ENCODE measurements around the gene PFAS. TPM values are rescaled to one million over a fixed set of nuclear protein-coding genes. Genes with fewer than 3 reads are reported as not detected.

The PFAS gene
- total RNA-seq, 4 donors from 2014 or later = 10.8 to 28.9 (median 16.0) TPM

DNA sequence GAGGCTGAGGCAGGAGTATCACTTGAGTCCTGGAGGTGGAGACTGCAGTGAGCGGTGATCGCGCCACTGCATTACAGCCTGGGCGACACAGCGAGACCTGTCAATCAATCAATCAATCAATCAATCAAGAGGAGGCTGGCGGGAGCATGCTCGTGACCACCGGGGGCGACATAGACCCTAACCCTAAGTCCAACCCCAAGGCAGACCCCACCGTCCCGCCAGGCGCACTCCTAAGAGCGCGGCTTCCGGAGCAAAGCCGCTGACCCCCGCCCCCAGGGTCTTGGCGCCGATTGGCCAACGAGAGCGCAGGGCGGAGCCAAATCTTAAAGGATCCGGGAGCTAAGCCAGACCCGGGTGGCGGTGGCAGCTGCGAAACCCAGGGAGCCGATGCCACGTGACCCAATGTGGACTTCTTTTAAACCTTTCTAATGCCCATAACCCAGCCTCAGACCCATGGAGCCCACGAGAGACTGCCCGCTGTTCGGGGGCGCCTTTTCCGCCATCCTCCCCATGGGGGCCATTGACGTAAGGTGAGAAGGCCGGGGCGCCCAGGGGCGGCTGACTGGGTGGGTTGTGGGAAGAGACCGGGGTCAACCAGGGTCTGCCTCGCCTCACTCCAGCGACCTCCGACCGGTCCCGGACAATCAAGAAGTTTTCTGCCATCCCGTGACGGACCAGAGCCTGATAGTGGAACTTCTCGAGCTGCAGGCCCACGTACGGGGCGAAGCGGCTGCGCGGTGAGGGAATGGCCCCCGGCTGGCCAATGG, 39.4 kb downstream of the PFAS start, which contains the start of gene RANGRF:
Gene RANGRF, plus strand, starts transcription at position 335 of the 767 bp plus-strand sequence. Its CDS starts 119 bp downstream, at position 454.
- 0% methylated on average over 10 of the region's 53 CpGs; no CpG with 5 or more reads in 1 of the 2 donors for WGBS, 2 donors (ENCODE audit: low coverage in 1 of 2)
- H3K27ac ChIP-seq = peak within 1 kb of the TSS; percentile 75 to 93 (median 91)
- H3K9me3 ChIP-seq = no peaks in the 10 kb centered on the region
- H3K4me3 ChIP-seq = peak within 1 kb of the TSS; percentile 67 to 77
- no peaks in the 10 kb centered on the region for H3K36me3 ChIP-seq
- H3K4me1 ChIP-seq = peaks cover 0 to 26% (median 9%) of the 10 kb centered on the region in 3 donors
- peak; percentile 95 for ATAC-seq
- TF ChIP-seq POLR2A (IDR thresholded peaks at IDR 0.05) (peak; percentile 50 to 72), POLR2AphosphoS5 (IDR thresholded peaks at IDR 0.05) (peak; percentile 86)
- TF ChIP-seq, protein P1, sequence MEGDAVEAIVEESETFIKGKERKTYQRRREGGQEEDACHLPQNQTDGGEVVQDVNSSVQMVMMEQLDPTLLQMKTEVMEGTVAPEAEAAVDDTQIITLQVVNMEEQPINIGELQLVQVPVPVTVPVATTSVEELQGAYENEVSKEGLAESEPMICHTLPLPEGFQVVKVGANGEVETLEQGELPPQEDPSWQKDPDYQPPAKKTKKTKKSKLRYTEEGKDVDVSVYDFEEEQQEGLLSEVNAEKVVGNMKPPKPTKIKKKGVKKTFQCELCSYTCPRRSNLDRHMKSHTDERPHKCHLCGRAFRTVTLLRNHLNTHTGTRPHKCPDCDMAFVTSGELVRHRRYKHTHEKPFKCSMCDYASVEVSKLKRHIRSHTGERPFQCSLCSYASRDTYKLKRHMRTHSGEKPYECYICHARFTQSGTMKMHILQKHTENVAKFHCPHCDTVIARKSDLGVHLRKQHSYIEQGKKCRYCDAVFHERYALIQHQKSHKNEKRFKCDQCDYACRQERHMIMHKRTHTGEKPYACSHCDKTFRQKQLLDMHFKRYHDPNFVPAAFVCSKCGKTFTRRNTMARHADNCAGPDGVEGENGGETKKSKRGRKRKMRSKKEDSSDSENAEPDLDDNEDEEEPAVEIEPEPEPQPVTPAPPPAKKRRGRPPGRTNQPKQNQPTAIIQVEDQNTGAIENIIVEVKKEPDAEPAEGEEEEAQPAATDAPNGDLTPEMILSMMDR (IDR thresholded peaks at IDR 0.05) = no peak
- no peaks in the 10 kb centered on the region for H3K27me3 ChIP-seq

- WGBS, 2 donors (ENCODE audit: low coverage in 1 of 2) = 20% methylated on average over 1 of the region's 17 CpGs; no CpG with 5 or more reads in 1 of the 2 donors
These were observed 40.0 kb downstream of the PFAS start for GRCh38 chr17:8289103-8289397.

GRCh38 chr17:8290043-8290442, 41.0 kb downstream of the PFAS start:
- WGBS, 2 donors (ENCODE audit: low coverage in 1 of 2) = 20% methylated on average over 1 of the region's 3 CpGs; no CpG with 5 or more reads in 1 of the 2 donors
- no peaks in the 10 kb centered on the region for H3K27me3 ChIP-seq
- no peak overlapping the region for H3K4me3 ChIP-seq
- no peak overlapping the region for H3K27ac ChIP-seq
- H3K4me1 ChIP-seq = peaks cover 0 to 37% (median 17%) of the 10 kb centered on the region in 3 donors
- TF ChIP-seq POLR2AphosphoS5 (IDR thresholded peaks at IDR 0.05) (no peak), EP300 (IDR thresholded peaks at IDR 0.05) (no peak), POLR2A (IDR thresholded peaks at IDR 0.05) (no peak)
- TF ChIP-seq, protein P1 (IDR thresholded peaks at IDR 0.05) = no peak
- ATAC-seq = no peak
- no peaks in the 10 kb centered on the region for H3K36me3 ChIP-seq
- H3K9me3 ChIP-seq = no peaks in the 10 kb centered on the region

More at GRCh38 chr17:8289103-8289397, 40.0 kb downstream of the PFAS start:
- no peaks in the 10 kb centered on the region for H3K27me3 ChIP-seq
- peak overlapping the region; percentile 75 to 93 (median 91) for H3K27ac ChIP-seq
- H3K4me1 ChIP-seq = peaks cover 0 to 27% (median 9%) of the 10 kb centered on the region in 3 donors
- ATAC-seq = no peak
- H3K4me3 ChIP-seq = peak overlapping the region; percentile 67 to 77
- TF ChIP-seq POLR2A (IDR thresholded peaks at IDR 0.05) = no peak
- TF ChIP-seq, protein P1 (IDR thresholded peaks at IDR 0.05) = no peak
- TF ChIP-seq POLR2AphosphoS5 (IDR thresholded peaks at IDR 0.05) = no peak
- TF ChIP-seq EP300 (IDR thresholded peaks at IDR 0.05) = no peak
- no peaks in the 10 kb centered on the region for H3K36me3 ChIP-seq
- no peaks in the 10 kb centered on the region for H3K9me3 ChIP-seq

DNA sequence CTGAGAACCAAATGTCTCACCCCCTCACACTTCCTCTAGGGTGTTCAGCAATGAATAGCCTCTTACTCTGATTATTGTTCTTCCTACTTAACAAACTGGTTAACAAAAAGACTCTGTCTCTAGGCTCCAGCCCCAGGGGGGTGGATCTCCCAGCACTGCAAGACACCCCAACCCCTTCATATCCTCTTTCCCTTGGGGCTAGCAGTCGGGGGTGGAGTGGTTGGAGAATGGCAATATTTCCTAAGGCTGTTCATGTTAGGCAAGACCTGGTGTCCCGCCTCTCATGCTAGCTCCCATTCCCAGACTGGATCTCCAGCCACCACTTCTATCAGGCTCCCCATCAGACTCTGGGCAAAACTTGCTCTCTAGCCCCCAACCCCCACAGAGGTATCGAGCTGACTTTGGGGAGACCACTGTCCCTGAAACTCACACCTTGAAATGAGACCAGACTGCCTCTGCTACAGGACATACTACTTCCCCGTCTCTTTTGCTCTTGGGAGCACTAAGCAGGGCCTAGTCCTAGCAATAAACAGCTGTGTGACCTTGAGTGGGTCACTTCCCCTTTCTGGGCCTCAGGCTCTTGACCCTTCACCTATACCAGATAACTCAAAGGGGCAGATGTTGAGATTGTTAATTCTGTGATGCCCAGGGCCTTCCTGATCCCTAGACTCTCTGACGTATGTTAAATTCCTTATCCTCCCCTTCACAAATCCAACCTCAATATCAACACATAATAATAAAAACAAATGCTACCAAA, 43.7 kb downstream of the PFAS start:
- Histone ChIP-seq H3K27ac (no peak overlapping the region), H3K27me3 (no peaks in the 10 kb centered on the region), H3K4me1 (peaks cover 0 to 36% (median 17%) of the 10 kb centered on the region in 3 donors), H3K36me3 (no peaks in the 10 kb centered on the region), H3K4me3 (no peak overlapping the region), H3K9me3 (no peaks in the 10 kb centered on the region)
- WGBS, 2 donors (ENCODE audit: low coverage in 1 of 2) = 70 to 86% methylated on average over 2 to 4 of the region's 5 CpGs
- TF ChIP-seq, protein P1 (IDR thresholded peaks at IDR 0.05) = no peak
- TF ChIP-seq POLR2A (IDR thresholded peaks at IDR 0.05) (no peak), EP300 (IDR thresholded peaks at IDR 0.05) (no peak), POLR2AphosphoS5 (IDR thresholded peaks at IDR 0.05) (no peak)
- ATAC-seq = no peak

All from gastroesophageal sphincter (tissue), 4 donors.